HG03521 (cell line): ENCODE results near the gene B3GLCT.

Experiments used
- ATAC-seq: cut with Tn5 transposase; IDR thresholded peaks from one replicate; pipeline ENCODE4 v1.9.1; 2021; ENCODE audit warnings: mild to moderate bottlenecking, moderate library complexity; ENCODE audit not compliant: unreplicated experiment

Gene B3GLCT

DNA sequence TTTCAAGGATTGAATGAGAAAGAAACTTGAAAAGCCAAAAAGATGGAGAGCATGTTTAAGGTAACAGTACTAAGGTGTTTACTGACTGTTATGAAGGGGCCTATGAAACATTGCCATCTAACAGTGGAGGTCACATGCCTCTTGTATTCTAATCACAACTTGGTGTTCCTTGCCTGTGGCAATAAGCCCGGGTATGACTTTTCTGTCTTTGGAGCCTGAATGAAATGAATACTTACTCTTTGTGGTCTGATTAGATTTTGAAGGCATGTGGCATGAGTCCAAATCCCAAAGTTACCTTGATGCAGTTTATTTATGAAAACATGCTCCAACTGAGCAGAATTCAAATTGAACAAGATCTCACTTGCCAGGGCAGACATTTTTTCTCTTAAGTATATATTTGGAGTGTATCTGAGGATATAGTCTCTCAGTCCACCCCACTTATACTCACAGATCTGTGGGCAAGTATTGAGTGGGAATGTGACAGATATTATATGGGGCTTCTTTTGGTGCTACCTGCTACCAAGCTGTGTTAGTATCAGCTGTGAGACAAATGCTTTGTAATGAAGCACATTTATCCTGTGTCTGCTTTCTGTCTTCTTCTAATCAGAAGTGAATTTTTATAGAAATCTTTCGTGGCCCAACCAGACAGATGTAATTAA is 67.5 kb downstream of the B3GLCT start:
- ATAC-seq, result no peak

DNA sequence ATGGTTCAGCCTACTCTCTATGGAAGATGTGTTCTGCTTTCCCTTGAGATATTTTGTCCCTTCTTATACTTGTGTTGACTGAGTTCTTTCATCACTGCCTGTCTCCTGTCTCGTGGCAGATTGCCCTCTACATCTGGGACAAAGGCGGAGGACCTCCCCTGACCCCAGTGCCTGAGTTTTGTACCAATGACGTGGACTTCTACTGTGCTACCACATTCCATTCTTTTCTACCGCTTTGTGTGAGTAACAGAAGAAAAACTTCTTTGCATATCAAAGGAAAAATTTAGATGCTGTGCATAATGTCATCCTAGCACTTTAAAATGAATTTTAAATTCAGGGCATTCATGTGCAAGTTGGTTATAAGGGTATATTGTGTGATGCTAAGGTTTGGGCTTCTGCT is 74.6 kb downstream of the B3GLCT start:
- no peak for ATAC-seq

- ATAC-seq, result no peak
Observed at GRCh38 chr13:31276421-31276820, 76.6 kb downstream of the B3GLCT start.

- no peak for ATAC-seq
Observed at GRCh38 chr13:31278869-31279268, 79.1 kb downstream of the B3GLCT start.

DNA sequence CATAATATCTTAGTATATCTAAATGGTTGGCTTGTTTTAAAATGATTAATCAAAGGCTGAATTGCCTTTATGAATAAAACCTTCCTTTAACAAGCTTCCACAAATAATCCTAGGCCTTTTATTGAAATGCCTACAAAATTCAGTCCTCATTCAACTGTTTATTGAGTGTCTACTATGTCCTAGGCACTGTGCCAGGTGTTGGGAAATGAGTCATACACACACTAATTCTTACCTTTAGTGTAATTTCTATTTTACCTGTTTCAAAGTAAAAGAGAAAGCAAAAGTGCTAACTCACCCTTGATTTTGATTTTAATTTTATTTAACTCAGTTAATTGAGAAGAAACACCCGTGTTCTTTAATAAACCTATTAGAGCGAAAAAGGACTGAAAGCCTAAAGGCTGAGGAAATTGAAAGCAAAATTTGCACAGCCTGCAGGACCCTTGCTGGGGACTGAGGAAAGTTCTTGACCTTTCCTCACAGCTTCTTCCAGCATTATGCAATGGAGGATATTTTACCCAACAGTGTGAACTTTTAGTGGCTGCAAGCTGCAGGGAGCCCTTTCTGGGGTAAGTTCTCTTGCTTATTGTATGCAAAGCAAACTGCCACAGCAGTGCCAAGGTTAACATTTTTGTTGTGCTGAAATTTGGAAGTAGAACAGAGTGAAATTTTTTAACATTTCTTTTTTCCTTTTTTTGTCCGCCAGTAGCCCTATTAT is 83.1 kb downstream of the B3GLCT start:
- no peak for ATAC-seq

DNA sequence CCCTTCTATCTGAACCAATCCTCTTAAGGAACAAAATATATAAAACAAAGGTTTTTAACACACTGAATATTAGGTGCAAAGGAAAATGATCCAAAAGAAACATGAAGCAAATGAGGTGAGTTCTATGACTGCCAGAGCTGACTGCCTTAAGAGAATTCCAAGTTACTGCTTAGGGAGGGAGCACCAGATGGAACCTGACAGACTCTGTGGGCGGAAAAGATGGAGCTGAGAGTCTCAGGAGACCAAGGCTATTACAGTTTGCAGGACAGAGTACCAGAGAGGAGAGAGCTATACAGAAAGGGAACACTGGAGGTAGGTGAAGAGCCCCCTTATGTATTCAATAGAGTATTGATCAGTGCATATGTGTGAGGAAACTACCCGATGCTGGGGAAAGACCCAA is 87.2 kb downstream of the B3GLCT start:
- no peak for ATAC-seq

GRCh38 chr13:31301119-31301518 is 101.3 kb downstream of the B3GLCT start:
- no peak for ATAC-seq

DNA sequence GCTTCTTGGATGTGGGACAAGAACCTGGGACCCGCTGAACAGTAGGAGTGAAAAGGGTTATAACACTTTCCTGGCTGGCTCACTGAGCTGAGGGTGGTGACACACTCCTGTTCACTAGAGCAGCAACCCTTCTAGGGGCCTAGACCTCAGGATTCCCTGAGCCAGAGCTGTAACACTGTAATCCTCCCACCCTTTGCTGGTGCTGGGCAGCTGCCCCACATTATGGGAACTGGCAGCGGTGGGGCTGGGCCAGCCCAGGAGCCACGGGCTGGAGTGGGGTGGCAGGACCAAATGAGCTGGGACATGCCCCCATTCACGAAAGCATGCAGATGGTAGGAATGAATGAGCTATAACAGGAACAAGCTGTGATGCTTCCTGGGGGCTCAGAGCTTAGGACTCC is 110.6 kb downstream of the B3GLCT start:
- no peak for ATAC-seq

DNA sequence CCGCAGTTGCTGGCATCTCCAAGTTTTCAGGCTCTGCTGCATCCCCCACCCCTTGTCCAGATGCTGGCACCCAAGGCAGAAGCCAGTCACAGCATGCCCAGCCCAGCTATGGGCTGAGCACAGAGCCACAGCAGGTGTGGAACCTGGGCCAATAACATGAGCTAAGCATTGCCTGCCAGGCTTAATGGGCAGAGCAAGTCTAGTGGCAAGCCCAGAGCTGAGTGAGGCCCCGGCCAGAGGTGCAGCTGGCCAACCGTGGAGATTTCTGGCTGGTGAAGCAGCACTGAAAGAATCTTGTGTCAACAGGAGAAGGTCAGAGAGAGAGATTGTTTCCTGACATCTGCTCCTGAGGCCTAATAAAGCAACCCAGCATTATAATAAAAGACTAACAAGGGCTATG is 111.0 kb downstream of the B3GLCT start:
- no peak for ATAC-seq

DNA sequence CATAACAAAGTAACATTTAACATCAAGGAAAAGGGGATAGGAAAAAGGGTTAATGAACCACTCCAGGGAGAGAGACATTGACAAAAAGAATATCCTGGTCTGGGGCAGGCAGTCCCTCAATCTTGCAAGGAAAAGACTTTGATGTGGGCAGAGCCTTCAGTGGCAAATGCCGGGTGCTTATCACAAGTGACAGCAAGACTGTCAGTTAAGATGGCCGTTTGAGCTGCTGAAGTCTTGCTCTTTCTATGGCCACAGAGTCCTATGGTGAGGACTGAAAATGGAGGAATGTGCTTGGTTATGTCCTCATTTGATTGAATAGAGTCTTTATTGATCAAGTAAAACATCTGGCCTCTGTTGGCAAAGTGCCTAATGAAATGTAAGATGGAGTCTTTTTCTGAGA is 112.1 kb downstream of the B3GLCT start:
- no peak for ATAC-seq

DNA sequence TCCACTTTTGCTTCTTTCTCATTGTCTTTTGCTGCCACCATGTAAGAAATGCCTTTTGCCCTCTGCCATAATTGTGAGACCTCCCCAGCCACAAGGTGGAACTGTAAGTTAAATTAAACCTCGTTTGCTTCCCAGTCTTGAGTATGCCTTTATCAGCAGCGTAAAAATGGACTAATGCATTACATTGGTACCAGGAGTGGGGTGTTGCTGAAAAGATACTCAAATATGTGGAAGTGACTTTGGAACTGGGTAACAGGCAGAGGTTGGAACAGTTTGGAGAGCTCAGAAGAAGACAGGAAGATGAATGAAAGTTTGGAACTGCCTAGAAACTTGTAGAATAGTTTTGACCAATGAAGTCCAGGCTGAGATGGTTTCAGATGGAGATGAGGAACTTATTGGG is 115.2 kb downstream of the B3GLCT start:
- no peak for ATAC-seq

DNA sequence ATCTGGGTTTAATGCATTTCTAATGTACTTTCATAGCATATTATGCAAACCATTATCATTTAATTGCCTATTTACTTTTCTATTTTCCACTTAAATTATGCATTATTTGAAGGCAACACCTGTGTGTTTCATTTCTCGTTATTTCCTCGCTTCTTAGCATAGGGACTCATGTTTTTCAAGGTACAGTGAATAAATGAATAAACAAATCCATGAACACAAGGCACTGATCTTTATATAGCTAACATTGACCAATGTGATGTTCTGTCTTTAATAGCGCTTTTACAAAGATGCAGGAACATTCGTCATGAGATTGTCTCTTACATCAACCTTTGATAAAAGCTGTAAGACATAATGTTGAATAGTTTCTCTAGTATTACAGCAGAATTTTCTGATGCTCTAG is 121.2 kb downstream of the B3GLCT start:
- ATAC-seq, result no peak

DNA sequence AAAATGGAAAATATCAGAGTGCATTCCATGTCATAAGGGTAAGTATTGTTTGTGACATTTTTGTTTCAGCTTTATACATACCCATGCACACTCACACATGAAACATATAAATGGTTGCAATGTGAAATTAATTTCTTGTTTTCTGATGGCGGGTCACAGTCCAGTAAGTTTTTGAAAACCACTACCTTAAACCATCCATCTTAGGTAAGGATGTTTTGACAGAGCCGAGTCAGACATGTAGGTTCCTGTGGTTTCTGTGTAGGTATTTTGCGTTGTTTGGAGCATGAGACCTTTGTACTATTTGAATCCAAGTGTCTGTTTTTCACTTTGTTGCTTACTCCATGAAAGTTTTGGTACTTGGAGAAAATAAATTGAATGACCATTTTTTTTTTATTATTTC is 121.7 kb downstream of the B3GLCT start:
- ATAC-seq, result no peak

DNA sequence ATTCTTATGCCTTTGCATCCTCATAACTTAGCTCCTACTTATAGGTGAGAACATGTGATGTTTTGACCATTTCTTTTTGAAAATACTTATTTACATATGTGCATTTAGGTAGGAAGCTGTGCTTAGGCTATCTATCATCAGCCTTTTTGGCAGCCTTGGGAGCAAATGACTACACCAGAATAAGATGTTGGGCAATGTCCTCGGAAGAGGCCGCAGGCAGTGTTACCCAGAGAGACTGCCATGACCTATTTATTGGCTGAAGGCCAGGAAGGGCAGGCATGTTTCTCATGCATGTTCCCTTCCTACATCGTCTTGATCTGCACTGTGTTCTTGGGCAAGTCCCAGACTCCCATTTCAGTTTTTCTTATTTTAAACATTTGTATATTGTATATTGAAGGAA is 122.3 kb downstream of the B3GLCT start:
- no peak for ATAC-seq

DNA sequence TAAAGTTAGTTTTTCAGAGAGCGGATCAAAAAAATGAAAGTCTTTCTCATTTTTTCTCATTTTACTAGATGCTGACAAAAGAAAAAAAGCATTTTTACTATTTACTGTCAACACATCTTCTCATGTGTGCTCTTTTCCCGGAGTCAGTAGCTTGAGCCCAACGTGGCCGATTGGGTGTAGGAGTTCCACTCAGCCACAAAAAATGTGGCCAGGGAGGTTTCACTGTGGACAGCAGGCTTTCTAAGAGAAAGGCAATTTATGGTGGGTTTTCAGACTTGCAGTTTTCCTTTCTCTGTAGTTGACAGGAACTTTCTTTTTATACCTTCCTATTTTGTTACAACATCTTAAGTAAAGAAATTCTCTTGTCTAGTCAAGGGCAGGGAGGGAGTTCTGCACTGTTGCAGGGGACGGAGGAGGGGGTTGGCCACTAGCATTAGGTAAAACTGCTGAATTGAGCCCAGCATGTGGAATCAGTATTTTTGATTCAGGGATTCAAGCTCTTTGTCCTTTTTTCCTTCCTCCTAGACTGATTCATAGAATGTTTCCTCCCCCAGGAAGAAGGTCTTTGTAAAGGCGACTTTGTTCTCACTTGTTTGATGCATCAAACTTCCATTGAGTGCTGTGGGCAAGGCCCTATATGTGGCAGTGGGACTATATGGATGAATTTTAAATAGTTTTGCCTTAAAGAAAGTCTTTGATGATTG is 123.1 kb downstream of the B3GLCT start:
- no peak for ATAC-seq

DNA sequence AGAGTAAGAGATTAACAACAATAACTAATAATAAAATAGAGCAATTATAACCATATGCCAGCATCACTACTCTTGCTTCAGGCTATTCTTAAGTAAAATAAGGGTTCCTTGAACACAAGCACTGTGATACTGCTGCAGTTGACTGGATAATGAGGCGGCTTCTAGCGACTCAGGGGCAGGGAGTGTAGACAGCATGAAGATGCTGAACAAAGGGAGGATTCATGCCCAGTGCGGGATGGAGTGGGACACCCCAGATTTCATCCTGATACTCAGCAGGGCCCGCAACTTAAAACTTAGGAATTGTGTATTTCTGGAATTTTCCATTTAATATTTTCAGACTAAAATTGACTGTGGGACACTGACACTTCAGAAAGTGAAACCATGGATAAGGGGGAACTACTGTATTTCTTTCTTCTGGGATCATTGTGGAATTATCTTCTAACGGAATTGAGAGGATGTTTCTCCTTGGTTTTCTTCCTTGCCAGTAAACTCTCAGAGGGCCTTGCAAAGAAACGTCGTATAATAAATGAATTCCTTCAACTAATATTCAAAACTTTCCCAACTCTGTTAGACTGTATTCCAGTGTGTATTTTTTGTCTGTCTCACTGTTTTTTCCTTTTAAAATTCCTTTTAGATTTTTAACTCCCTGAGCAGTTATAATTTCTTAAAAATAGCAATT is 127.5 kb downstream of the B3GLCT start:
- ATAC-seq, result no peak

DNA sequence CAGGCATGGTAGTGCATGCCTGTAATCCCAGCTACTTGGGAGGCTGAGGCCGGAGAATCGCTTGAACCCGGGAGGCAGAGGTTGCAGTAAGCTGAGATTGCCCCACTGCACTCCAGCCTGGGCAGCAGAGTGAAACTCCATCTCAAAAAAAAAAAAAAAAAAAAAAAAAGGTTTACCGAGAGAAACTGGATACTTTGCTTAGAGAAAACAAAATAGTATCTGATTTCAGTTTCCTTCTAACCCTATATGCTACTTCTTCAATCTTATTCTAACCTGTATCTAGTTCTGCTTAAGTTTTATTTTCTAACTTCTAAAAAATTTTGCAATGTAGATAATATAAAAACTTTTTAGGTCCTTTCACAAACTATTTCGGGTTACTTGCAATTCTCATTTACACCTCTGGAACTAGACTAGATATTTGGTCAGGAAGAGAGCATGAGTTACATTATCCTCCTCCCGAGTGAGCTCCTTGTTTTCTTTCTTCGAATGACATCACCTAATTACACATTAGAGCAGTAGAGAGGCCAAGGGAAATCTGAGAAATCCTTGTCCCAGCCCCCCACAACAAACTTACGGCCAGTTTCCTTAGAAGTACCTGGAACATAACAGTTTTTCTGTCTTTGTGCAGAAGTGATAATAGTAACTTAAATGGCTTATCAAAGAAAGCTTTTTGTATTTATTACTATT is 128.9 kb downstream of the B3GLCT start:
- no peak for ATAC-seq

DNA sequence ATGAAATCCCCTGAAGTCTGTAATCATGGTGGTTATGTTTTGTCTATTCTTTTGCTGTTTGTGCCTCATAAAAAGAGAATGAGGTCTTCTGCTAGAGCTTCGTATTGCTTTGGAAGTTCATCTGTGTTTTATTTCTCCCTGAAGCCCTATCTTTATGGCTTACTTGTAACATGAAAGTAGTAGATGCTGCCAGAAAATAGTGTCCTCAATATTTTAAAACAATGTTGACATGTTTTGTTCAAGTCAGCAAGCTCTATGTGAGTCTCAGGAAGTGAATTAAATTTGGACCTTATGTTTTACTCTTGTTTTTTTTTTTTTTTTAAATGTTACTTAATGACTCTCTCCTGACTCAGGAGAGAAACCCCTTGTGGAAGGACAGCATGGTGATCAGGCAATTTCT is 130.5 kb downstream of the B3GLCT start:
- no peak for ATAC-seq

DNA sequence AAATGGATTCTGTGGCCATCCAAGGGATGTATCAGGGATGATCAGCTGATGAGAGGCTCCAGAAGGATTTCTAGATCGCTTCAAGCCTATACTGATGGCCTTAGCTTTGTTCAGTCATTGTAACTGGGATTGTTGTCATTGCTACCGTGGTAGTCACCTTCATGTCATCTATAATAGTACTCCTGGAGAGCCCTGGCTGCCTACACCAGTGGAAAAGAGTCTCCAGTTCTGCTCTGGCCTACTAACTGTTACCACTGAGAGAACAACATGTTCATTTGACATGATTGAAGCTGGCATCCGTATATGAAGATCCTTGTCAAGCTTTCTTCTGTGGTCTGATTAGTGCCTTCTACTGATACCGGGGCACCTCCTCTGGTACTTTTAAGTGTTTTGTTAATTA is 131.3 kb downstream of the B3GLCT start:
- no peak for ATAC-seq

- no peak for ATAC-seq
Observed at GRCh38 chr13:31334547-31334946, 134.8 kb downstream of the B3GLCT start.

GRCh38 chr13:31334994-31335557 is 135.3 kb downstream of the B3GLCT start:
- ATAC-seq, result no peak
